ENCODE measurements around the gene ATG4C. TPM values are rescaled to one million over a fixed set of nuclear protein-coding genes. Genes with fewer than 3 reads are reported as not detected.

ATG4C gene
- total RNA-seq, 1 experiment from 2014 or later, result 6.5 TPM

- DNase-seq (ENCODE audit: low read depth, low spot score) (no peak), ATAC-seq (no peak)
- Histone ChIP-seq H3K36me3 (ENCODE audit: control insufficient read depth, insufficient read depth, low read length) (no peaks in the 10 kb centered on the region), H3K9me3 (ENCODE audit: control insufficient read depth, insufficient read depth, low read depth, low read length) (no peaks in the 10 kb centered on the region), H3K4me3 (ENCODE audit: low read depth in 2 of 2, low read length in 2 of 2) (no peak overlapping the region), H3K27me3 (ENCODE audit: control insufficient read depth, insufficient read depth, low read length) (no peaks in the 10 kb centered on the region), H3K27ac (ENCODE audit: low read length) (no peak overlapping the region), H3K4me1 (ENCODE audit: control insufficient read depth, insufficient read depth, low read length) (no peaks in the 10 kb centered on the region)
- ChIA-PET POLR2A (no interaction called here), CTCF (no interaction called here)
- intact Hi-C loops (cut with micrococcal nuclease; ENCODE audit: unreplicated experiment) (no loop called here), in situ Hi-C loops (cut with HindIII; ENCODE audit: low pct_unique_long_range_greater_than_20kb, low sequenced_read_pairs) (no loop called here)
- TF ChIP-seq REST (IDR thresholded peaks at IDR 0.05; ENCODE audit: insufficient read depth in 1 of 2, low read depth in 2 of 2, low read length in 1 of 2), result no peak
- no peak for TF ChIP-seq TCF7L2 (IDR thresholded peaks at IDR 0.05; ENCODE audit: low read depth, low read length)
- TF ChIP-seq SIN3A (IDR thresholded peaks at IDR 0.05; ENCODE audit: borderline replicate concordance, insufficient read depth, low read depth, low read length), result no peak
- no peak for TF ChIP-seq CTCF (IDR thresholded peaks at IDR 0.05)
- BruUV-seq (replicated peaks), result no TSS peak
These were observed 10.1 kb downstream of the ATG4C start for GRCh38 chr1:62794053-62794452.

- BruUV-seq (replicated peaks), result no TSS peak
- Histone ChIP-seq H3K27me3 (ENCODE audit: control insufficient read depth, insufficient read depth, low read length) (no peaks in the 10 kb centered on the region), H3K36me3 (ENCODE audit: control insufficient read depth, insufficient read depth, low read length) (no peaks in the 10 kb centered on the region), H3K4me1 (ENCODE audit: control insufficient read depth, insufficient read depth, low read length) (no peaks in the 10 kb centered on the region), H3K27ac (ENCODE audit: low read length) (no peak overlapping the region), H3K4me3 (ENCODE audit: low read depth in 2 of 2, low read length in 2 of 2) (no peak overlapping the region), H3K9me3 (ENCODE audit: control insufficient read depth, insufficient read depth, low read depth, low read length) (no peaks in the 10 kb centered on the region)
- CTCF ChIA-PET, result no interaction called here
- POLR2A ChIA-PET, result interaction anchor here (0.7 kb wide), 1 partner anchor 1296 kb away, joined by 3 read pairs; no protein-coding TSS in a partner anchor
- DNase-seq (ENCODE audit: low read depth, low spot score), result no peak
- in situ Hi-C loops (cut with HindIII; ENCODE audit: low pct_unique_long_range_greater_than_20kb, low sequenced_read_pairs), result no loop called here
- ATAC-seq, result no peak
- TF ChIP-seq SIN3A (IDR thresholded peaks at IDR 0.05; ENCODE audit: borderline replicate concordance, insufficient read depth, low read depth, low read length) (no peak), POLR2AphosphoS5 (IDR thresholded peaks at IDR 0.05; ENCODE audit: low read depth, low read length) (no peak)
- intact Hi-C loops (cut with micrococcal nuclease; ENCODE audit: unreplicated experiment), result no loop called here
These were observed 12.3 kb downstream of the ATG4C start for GRCh38 chr1:62796221-62796620.

- no TSS peak for BruUV-seq (replicated peaks)
- intact Hi-C loops (cut with micrococcal nuclease; ENCODE audit: unreplicated experiment) (no loop called here), in situ Hi-C loops (cut with HindIII; ENCODE audit: low pct_unique_long_range_greater_than_20kb, low sequenced_read_pairs) (no loop called here)
- no peak for TF ChIP-seq POLR2AphosphoS5 (IDR thresholded peaks at IDR 0.05; ENCODE audit: low read depth, low read length)
- no peaks in the 10 kb centered on the region for H3K9me3 ChIP-seq (ENCODE audit: control insufficient read depth, insufficient read depth, low read depth, low read length)
- no peaks in the 10 kb centered on the region; the same call in 1 of the 2 replicates for H3K36me3 ChIP-seq (ENCODE audit: control insufficient read depth, insufficient read depth, low read length)
- no peaks in the 10 kb centered on the region for H3K4me1 ChIP-seq (ENCODE audit: control insufficient read depth, insufficient read depth, low read length)
- H3K27me3 ChIP-seq (ENCODE audit: control insufficient read depth, insufficient read depth, low read length), result no peaks in the 10 kb centered on the region
- ChIA-PET POLR2A (no interaction called here), CTCF (no interaction called here)
- no peak overlapping the region for H3K27ac ChIP-seq (ENCODE audit: low read length)
- DNase-seq (ENCODE audit: low read depth, low spot score) (no peak), ATAC-seq (no peak)
- H3K4me3 ChIP-seq (ENCODE audit: low read depth in 2 of 2, low read length in 2 of 2), result no peak overlapping the region
These were observed 15.8 kb downstream of the ATG4C start for GRCh38 chr1:62799688-62800087.

Measured in Panc1 (cell line).